HG03159 (cell line): Measurements from ENCODE around the gene OR5AC2.
A peak's percentile ranks its signal among the peaks of the same experiment; 100 is the strongest.

Source experiments
- ATAC-seq: cut with Tn5 transposase; IDR thresholded peaks from one replicate; pipeline ENCODE4 v1.9.1; 2021; ENCODE audit warnings: mild to moderate bottlenecking, moderate library complexity; ENCODE audit not compliant: unreplicated experiment

Gene OR5AC2, protein sequence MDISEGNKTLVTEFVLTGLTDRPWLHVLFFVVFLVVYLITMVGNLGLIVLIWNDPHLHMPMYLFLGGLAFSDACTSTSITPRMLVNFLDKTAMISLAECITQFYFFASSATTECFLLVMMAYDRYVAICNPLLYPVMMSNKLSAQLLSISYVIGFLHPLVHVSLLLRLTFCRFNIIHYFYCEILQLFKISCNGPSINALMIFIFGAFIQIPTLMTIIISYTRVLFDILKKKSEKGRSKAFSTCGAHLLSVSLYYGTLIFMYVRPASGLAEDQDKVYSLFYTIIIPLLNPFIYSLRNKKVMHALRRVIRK

DNA sequence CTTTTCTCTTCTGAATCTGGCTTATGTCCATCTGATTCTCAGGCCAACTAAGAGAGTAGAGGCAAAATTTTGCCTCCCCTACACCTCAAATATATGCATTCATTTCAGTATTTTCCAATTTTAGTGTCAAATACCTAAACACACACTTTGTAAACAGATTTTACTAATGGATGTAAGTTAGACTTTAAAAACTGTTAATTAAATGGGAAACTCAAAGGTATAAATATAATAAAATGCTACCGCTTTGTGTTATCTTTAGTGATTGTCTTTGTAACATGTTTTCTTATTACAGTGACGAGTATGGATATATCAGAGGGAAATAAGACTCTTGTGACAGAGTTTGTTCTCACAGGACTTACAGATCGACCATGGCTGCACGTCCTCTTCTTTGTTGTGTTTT, at the start of gene OR5AC2:
Gene OR5AC2 (plus strand): TSS at position 301 of the 400 bp plus-strand sequence. CDS start 0 bp downstream, at position 301.
- ATAC-seq = no peak

DNA sequence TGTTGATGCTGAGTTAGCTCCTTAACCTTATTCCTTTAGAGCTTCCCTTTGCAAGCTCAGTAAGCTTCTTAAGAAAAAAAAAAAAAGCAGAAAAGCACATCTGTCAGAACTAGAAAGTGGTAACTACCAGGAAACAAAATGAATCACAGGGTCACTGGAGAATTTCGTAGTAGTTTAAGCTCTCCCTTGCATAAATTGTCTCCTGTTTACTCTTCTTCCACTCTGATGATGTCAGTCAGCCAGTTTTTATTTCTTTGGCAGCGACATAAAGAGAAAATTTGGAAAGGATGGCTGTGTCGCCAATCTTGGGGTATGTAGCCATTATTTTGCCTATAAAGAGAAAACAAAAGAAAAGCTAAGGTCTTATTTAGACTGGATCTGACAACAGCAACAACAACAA, 48.7 kb upstream of the OR5AC2 start:
- no peak for ATAC-seq

DNA sequence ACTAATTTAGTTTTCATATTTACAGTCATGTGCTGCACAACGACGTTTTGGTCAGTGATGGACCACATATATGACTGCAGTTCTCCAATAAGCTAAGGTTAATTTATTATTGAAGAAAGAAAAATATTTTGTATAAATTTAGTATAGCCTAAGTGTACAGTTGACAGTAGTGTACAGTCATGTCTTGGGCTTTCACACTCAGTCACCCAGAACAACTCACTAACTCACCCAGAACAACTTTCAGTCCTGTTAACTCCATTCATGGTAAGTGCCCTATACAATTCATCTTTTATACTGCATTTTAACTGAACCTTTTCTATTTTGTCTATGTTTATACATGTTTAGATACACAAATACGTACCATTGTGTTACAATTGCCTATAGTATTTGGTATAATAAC, 48.1 kb upstream of the OR5AC2 start:
- no peak for ATAC-seq

DNA sequence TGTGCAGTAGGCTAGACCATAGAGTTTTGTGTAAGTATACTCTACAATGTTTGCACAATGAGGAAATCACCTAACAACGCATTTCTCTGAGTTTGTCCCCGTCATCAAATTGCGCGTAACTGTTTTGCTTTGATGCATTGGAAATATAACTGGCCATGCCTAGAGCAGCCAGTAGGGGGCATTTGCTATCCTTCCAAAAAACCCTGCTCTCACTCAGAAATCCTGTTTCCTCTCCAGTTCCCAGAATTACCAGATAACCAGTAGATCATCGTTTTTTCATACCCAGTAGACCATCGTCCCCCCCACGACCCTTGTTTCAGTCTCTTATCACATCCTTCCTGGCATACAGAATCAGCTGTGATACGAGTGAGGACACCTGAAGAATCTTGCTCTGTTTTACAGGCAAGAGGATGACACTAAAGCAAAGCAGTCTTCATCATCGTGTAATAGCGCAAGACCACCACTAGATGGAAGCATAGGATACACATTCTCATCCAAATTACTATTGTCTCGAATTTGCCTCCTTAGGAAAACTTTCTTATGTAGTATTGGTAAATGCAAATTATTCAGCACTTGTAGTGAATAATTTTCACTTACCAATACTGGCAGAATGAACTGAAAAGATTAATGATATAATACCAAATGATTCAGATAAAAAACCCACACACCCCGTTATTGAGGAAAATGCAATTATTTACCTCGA, 47.5 kb upstream of the OR5AC2 start:
- peak; percentile 97 for ATAC-seq

DNA sequence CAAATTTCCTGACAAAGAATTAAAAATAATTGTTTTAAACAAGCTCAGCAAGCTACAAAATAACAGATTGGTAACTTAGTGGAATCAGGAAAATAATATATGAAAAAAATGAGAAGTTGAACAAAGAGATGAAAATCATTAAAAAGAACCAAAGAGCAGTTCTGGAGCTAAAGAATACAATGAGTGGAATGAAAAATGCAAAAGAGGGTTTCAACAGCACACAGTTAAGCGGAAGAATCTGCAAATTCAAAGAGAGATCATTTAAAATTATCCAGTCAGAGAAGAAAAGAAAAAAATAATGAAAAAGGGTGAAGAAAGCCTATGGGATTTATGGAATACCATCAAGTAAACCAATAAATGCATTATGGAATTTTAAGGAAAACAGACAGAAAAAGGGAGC, 45.6 kb upstream of the OR5AC2 start:
- no peak for ATAC-seq

DNA sequence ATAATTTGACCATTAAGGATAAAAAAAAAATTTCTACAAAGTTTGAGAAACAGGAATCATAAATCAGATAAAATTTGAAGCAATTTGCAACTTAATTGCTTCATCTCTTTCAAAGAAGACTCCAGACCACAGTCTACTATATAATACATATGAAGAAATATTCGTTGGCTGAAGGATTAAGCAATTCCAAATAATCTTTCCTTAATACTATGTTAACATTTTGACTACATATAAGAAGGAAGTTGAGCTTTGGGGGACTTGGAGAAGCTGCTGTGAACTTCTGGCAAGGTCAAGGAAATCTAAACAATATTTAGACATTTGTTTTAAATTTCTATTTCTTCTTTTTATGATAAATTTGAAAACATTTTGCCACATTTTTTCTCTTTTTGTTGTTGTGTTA, 38.4 kb upstream of the OR5AC2 start:
- no peak for ATAC-seq

DNA sequence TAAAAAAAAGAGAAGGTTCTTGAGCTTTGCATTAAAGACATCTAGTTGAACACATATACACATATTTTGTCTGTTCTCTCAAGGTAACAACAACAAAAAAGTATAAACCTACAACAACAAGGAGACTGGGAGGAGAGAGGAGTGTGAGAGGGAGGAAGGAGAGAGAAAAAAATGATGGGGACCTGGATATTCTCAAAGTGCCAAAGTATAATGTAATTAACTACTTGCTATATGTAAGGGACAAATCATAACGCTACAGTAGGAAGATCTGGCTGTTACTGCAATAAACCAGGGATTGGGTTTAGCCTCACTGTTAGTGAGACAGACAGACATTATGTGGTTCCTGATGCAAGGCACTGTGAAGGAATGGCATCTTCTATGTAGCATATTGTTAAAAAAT, 37.7 kb upstream of the OR5AC2 start:
- ATAC-seq = no peak

DNA sequence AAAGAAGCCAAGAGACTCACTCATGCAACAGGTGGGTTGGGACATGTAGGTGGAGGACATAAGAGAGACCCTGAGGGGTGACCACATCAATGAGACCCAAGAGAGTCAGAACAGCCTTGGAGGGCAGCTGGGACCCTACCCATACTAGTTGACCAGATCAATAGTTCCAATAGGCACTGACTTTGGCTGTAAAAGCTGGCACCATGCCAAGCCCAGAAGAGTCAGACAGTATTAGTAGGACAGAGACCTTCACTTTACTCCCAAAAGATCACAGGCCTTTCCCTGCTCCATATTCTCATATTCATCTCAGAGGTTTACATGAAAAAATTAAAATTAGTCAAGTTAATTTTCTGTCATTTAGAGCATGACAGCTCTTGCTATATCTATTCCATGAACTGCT, 30.9 kb upstream of the OR5AC2 start:
- ATAC-seq = no peak

DNA sequence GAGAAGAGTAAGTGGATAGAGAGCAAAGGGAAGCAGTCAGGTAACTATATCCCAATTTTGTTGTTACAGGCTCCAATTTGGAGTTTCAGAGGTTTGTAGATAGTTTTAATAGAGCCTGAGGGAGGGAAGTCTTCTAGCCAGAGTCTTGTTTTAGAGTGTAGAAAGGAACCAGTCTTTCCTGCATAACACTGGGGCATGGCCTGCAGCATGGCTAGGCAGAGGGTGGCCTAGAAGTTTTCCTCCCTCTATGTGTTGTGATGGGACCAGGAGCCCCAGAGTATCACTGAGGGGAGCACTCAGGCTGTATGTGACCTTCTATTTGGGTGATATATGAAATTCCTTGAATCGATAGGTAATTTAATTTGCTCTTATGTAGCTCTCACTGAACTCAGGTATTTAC, 29.3 kb upstream of the OR5AC2 start:
- ATAC-seq = no peak

DNA sequence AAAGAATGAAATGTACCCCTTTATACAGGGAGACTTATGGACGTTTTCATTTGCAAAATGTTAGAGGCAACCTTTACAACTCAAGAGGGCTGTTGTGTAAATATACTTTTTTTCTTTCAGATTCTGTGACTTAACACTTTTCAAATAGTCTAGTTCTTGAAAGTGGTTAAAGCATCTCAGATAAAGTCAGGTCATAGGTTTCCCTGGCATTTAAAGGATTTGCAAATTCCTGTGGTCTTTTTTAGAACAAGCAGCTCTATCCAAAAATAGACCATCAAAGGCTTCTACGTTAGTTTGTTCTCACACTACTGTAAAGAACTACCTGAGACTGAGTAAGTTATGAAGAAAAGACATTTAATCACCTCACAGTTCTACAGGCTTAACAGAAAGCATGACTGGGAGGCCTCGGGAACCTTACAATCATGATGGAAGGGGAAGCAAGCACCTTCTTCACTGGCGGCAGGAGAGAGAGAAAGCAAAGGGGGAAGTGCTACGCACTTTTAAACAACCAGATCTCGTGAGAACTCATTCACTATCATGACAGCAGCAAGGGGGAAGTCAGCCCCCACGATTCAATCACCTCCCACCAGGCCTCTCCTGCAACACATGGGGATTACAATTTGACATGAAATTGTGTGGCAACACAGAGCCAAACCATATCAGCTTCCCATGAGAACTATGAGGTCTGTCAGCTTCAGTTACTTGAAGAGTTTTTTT, 28.6 kb upstream of the OR5AC2 start:
- no peak for ATAC-seq

DNA sequence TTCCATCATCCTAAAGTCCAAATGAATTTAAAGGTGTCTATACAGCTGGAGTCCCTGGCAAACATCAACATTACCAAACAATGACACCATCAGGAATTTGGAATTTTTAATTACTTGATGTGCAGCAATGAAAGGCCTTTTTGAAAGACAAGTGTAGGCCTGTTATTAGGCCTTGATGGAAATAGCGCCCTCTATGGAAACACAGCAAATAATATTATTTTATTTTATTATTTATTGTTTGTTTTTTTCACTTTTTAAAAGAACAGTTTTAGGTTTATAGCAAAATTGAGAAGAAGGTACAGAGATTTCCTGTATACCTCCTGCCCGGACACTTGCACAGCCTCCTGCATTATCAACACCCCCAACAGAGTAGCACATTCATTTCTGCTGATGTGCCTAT, 18.1 kb upstream of the OR5AC2 start:
- no peak for ATAC-seq

DNA sequence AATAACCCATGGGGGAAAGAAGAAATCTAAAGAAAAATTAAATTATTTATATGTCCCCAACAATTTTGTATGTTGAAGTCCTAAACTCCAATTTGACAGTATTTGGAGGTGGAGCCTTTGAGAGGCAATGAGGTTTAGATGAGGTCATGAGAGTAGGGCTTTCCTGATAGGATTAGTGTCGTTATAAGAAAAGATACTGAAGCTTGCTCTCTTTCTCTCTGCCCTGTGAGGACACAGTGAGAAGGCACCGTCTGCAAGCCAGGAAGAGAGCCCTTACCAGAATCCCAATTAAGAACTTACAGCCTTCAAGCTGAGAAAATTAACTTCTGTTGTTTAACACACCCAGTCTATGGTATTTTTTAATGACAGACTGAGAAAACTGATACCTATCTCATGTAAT, 16.1 kb upstream of the OR5AC2 start:
- no peak for ATAC-seq

DNA sequence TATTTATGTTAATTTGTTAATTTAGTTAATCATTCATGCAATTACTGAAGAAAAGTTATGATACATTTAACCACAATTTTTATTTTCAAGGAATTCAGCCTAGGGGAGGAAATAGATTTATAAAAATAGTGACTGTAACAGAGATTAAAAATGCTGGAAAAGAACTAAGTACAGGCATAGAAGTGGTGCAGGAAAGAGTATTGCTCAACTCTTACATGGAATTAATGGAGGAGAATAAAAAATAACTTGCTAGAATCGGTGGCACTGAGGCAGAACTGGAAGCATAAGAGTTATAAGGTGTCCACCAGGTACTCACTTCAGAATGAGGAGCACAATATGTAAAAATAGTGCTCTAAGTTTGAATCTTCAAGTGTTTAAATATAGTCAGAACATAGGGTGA, 13.5 kb upstream of the OR5AC2 start:
- ATAC-seq = no peak

DNA sequence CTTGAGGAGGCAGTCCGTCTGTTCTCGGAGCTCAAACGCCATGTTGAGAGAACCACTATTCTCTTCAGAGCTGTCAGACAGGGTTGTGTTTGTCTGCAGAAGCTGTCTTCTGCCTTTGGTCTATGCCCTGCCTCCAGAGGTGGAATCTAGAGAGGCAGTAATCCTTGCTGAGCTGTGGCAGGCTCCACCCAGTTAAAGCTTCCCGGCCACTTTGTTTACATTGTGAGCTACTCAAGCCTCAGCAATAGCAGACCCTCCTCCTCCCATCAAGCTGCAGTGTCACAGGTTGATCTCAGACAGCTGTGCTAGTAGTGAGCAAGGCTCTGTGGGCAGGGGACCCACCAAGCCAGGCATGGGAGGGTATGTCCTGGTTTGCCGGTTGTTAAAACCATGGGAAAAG, 8.9 kb downstream of the OR5AC2 start:
- ATAC-seq = no peak

DNA sequence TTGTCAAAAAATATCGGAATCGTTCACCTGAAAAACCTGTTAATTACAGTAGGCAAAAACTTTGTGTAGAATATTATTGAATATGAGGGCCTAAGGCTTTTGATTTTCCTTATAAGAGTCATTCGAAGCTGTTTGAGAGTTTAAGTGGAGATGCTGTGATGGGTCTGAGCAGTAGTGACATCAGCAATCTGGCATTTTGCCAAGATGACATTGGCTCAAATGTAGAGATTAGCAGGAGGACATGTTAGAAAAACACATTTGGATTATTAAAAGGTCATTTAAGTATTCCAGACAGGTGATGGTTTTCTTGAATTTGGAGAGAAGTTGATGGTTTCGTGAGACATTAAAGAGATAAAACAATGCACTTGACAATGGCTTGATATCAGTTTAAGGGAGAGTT, 12.9 kb downstream of the OR5AC2 start:
- ATAC-seq = no peak

DNA sequence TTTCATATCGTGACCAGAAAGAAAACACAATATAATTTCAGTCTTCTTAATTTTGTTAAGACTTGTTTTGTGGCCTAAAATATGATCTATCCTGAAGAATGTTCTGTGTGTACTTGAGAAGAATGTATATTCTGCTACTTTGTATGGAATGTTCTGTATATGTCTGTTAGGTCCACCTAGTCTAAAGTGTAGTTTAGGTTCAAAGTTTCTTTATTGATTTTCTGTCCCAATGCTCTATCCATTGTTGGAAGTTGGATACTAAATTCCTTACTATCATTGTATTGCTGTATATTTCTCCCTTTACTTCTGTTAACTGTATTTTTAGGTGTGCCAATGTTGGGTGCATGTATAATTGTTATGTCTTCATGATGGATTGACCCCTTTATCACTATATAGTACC, 21.2 kb downstream of the OR5AC2 start:
- no peak for ATAC-seq

DNA sequence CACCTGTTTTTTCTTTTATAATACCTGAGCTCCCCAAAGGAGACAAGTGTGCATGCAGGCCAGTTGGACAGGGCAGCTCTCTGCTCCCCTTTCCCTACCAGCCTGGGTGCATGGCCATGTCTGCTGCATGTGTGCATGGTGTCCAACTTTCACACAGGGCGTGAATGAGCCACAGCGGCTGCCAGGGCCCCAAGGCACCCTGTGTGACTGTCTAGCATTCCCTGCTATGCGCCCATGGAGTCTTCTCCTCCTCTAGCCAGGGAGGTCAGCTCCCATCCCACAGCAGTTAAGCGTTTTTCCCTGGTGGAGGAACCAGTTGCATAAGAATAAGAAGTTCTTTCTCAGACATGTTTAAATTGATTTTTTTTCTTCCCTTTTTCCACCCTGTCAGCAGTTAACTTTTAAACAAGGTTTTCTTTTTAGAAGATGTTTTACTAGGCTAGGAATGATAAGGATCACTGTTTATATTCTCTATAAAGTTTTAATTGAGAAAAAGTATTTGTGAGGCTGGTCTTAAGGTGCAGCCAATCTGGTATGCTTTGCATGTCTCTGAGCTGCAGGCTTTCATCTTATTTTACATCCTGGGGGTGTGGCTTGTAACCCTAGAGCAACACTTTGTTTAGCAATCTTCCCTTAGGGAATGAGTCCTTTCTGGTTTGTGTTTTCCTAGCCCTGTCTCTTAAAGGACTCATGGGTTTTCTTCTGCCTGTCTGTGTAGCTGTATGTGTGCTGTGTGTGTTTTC, 23.0 kb downstream of the OR5AC2 start:
- ATAC-seq = no peak

DNA sequence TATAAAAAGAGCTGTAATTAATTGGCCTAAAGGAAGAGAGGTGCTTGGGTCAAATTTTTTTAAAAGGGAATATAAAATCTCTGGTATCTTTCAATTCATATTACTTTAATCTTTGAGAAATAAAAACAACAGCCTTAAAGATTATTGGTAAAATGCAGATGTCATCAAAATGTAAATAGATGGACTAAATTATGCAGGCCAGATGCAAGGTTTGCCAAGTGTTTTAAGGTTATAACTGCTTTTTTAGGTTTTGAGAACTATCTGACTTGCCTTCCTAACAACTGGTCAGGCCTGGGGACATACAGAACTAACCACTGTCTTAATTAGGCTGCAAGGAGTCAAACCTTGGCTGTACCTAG, 23.6 kb downstream of the OR5AC2 start:
- no peak for ATAC-seq

DNA sequence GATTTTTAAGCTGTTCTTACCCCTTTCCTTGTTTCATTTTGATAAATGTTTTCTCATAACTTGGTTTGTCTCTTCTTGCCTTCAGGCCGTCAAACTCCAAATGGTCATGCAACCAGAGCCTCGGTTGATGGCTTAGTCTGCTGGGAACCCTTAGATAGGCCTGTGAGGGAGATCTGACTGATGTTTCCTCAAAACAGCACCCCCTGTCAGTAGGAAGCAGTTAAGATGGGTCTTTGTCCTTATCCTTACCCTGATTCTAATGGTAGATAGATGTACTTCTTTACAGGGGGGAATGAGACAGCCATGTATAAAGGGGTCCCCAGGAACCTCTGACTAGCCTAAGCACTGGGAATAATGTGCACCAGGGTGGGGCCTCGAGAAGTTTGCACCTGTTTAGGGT, 27.3 kb downstream of the OR5AC2 start:
- no peak for ATAC-seq

DNA sequence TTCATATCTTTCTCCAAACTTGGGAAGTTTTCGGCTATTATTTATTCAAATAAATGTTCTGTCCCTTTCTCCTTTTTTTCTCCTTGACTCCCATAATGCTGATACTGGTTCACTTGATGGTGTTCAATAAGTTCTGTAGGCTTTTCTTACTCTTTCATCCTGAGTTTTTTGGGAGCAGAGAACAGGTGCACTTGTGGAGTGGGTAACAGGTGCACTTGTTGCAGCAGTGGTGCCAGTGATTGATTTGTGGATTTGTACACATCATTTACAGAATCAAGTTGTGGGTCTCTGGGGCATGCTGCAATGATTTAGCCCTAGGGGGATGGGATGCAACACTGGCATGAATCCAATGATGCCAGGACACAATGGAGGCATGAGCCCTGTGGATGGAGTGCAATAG, 28.7 kb downstream of the OR5AC2 start:
- no peak for ATAC-seq

DNA sequence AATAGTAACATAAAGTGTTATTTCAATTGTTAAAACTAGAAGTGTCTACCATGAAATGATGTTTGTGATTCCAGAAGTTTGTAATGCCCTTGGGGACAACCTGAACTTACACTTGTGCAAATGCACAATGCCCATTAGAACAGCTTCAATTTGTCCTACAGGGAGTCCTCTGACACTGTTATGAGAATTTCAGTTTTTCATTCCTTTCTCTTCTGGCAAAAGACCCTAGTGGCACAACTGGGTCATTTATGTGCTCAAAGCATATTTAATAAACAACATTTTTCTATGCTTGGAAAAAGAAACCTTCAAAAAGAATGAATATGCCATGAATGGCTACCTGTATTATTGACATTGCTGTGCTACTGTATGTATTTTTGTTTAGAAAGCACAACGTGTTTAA, 43.4 kb downstream of the OR5AC2 start, which contains the start of gene OR5H1:
Gene OR5H1 (plus strand): TSS at position 301 of the 400 bp plus-strand sequence. CDS start 1,977 bp downstream, outside the sequence.
- no peak for ATAC-seq
